ENCODE measurements around the gene FUT7. TPM values are rescaled to one million over a fixed set of nuclear protein-coding genes. Genes with fewer than 3 reads are reported as not detected.

Gene FUT7
- total and polyA plus RNA-seq, 8 donors: 0.23 to 3.9 (median 0.43) TPM; not detected in 4

GRCh38 chr9:137055385-137056364 is 23.8 kb upstream of the FUT7 start:
- H3K4me3 ChIP-seq: peak overlapping the region in 1 of 4 donors; percentile 61
- peak in 1 of 3 donors; percentile 42 for TF ChIP-seq POLR2AphosphoS5 (IDR thresholded peaks at IDR 0.05)
- TF ChIP-seq EP300 (IDR thresholded peaks at IDR 0.05): no peak
- peaks cover 4 to 44% (median 25%) of the 10 kb centered on the region in 3 donors for H3K27me3 ChIP-seq
- intact Hi-C loops (cut with DNase I; ENCODE audit: low total_unique reads): no loop called here
- peak overlapping the region; percentile 75 to 86 (median 78) for H3K27ac ChIP-seq
- 10 to 20% (median 16%) methylated on average over 21 to 28 of the region's 28 CpGs for WGBS, 5 donors
- H3K36me3 ChIP-seq: no peaks in the 10 kb centered on the region
- peaks cover 36 to 57% (median 49%) of the 10 kb centered on the region in 4 donors for H3K4me1 ChIP-seq
- DNase-seq: peak; percentile 94 to 97
- H3K9me3 ChIP-seq: no peaks in the 10 kb centered on the region

DNA sequence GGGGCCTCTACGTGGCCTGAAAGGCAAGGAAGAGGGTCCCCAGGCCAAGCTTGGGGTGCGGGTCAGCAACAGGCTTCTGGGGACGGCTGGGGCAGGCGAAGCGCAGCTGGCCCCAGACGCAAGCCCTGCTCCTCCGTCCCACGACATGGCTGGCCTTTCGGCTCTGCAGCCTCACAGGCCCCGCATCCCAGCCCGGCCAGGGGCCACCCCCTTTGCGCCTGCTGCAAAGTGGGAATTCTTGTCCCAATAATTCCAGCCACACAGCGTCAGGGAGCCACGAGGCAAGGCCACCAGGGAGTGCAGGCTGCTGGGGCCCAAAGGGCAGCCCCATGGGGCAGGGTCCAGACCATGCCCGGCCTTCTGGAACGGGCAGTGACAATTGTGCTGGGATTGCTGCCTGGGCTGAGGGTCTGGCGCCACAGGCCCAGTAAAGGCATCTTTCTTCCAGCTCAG is 23.1 kb upstream of the FUT7 start:
- Histone ChIP-seq H3K9me3 (no peaks in the 10 kb centered on the region), H3K27me3 (peaks cover 4 to 51% (median 25%) of the 10 kb centered on the region in 3 donors), H3K4me3 (peak overlapping the region in 2 of 4 donors; percentile 49 to 61), H3K4me1 (peaks cover 36 to 57% (median 49%) of the 10 kb centered on the region in 4 donors), H3K27ac (peak overlapping the region; percentile 75 to 86 (median 78)), H3K36me3 (no peaks in the 10 kb centered on the region)
- WGBS, 5 donors: 45 to 68% (median 56%) methylated on average over 14 to 17 of the region's 17 CpGs
- intact Hi-C loops (cut with DNase I; ENCODE audit: low total_unique reads): no loop called here
- TF ChIP-seq POLR2AphosphoS5 (IDR thresholded peaks at IDR 0.05) (no peak), EP300 (IDR thresholded peaks at IDR 0.05) (no peak), POLR2A (IDR thresholded peaks at IDR 0.05) (no peak)
- TF ChIP-seq, protein P1, sequence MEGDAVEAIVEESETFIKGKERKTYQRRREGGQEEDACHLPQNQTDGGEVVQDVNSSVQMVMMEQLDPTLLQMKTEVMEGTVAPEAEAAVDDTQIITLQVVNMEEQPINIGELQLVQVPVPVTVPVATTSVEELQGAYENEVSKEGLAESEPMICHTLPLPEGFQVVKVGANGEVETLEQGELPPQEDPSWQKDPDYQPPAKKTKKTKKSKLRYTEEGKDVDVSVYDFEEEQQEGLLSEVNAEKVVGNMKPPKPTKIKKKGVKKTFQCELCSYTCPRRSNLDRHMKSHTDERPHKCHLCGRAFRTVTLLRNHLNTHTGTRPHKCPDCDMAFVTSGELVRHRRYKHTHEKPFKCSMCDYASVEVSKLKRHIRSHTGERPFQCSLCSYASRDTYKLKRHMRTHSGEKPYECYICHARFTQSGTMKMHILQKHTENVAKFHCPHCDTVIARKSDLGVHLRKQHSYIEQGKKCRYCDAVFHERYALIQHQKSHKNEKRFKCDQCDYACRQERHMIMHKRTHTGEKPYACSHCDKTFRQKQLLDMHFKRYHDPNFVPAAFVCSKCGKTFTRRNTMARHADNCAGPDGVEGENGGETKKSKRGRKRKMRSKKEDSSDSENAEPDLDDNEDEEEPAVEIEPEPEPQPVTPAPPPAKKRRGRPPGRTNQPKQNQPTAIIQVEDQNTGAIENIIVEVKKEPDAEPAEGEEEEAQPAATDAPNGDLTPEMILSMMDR (IDR thresholded peaks at IDR 0.05): no peak
- DNase-seq: no peak

DNA sequence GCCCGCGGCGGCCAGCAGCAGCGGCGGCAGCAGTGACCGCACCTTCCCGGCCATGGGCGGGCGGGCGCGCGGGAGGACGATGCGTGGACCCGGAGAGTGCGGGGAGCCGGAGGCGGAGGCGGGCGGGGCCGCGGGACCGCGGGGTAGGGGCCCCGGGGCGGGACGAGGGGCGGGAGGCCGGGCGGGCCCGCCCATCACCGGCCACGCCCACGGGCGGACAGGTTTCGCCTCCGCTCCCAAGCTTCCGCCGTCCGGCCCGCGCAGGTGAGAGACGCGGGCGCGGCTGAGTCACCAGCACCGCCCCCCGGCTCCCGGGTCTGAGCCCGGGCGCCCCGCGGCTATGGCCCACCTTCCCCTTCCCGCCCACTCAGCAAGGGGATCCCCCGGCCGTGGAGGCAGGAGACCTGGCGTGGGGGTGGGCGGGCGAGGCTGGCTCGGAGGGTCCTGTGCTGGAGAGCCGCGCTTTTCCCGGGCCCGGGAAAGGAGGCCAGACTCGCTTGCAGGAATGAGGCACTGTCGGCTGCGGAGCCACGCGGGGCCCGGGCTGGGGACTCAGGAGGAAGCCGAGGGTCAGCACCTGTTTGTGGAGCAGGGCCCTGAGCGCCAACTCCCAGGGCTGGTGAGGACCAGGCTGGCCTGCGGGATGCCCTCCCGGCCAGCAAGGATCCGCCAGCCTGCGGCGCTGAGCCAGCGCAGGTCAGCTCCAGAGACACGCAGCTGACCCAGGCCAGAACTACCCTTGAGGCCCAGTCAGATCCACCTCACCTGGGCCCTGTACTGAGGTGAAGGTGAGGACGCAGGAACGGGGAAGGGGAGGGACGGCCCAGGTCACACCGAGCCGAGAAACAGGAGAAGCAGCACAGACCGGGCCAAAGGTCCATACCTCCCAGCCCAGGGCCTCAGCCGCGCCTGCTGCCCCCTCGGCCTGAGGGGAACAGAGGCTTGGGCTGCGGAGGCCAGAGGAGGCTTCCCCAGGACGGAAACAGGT is 22.4 kb upstream of the FUT7 start, which contains the start of gene ENTPD2:
ENTPD2 (minus strand) TSS at position 118 of the 988 bp plus-strand sequence; CDS start at position 54, 64 bp downstream.
- peak; percentile 85 to 87 for DNase-seq
- Histone ChIP-seq H3K27ac (peak within 1 kb of the TSS; percentile 75 to 86 (median 78)), H3K36me3 (no peaks in the 10 kb centered on the region), H3K4me3 (peak within 1 kb of the TSS; percentile 46 to 61 (median 50)), H3K9me3 (no peaks in the 10 kb centered on the region), H3K27me3 (peaks cover 4 to 59% (median 32%) of the 10 kb centered on the region in 3 donors), H3K4me1 (peaks cover 36 to 61% (median 55%) of the 10 kb centered on the region in 4 donors)
- TF ChIP-seq POLR2AphosphoS5 (IDR thresholded peaks at IDR 0.05) (peak in 1 of 3 donors; percentile 36), EP300 (IDR thresholded peaks at IDR 0.05) (no peak)
- intact Hi-C loops (cut with DNase I; ENCODE audit: low total_unique reads): no loop called here
- 11 to 65% (median 15%) methylated on average over 9 to 86 of the region's 90 CpGs for WGBS, 5 donors

GRCh38 chr9:137052998-137053943 is 21.4 kb upstream of the FUT7 start:
- TF ChIP-seq, protein P1 (IDR thresholded peaks at IDR 0.05): no peak
- no peaks in the 10 kb centered on the region for H3K36me3 ChIP-seq
- H3K4me1 ChIP-seq: peaks cover 41 to 69% (median 63%) of the 10 kb centered on the region in 4 donors
- peak in 1 of 2 donors; percentile 58 for DNase-seq
- H3K27me3 ChIP-seq: peaks cover 12 to 68% (median 41%) of the 10 kb centered on the region in 3 donors
- H3K4me3 ChIP-seq: peak overlapping the region; percentile 46 to 61 (median 50)
- H3K27ac ChIP-seq: peak overlapping the region; percentile 33 to 79 (median 75)
- intact Hi-C loops (cut with DNase I; ENCODE audit: low total_unique reads): no loop called here
- WGBS, 5 donors: 12 to 39% (median 15%) methylated on average over 33 to 71 of the region's 71 CpGs
- H3K9me3 ChIP-seq: no peaks in the 10 kb centered on the region

Data from stomach (tissue), 9 donors.